GM18870 (cell line): Measurements from ENCODE around the gene MMP25.

Source experiments
- ATAC-seq: cut with Tn5 transposase; IDR thresholded peaks from one replicate; pipeline ENCODE4 v1.9.1; 2021; ENCODE audit warnings: moderate library complexity; ENCODE audit not compliant: unreplicated experiment

Gene MMP25, protein sequence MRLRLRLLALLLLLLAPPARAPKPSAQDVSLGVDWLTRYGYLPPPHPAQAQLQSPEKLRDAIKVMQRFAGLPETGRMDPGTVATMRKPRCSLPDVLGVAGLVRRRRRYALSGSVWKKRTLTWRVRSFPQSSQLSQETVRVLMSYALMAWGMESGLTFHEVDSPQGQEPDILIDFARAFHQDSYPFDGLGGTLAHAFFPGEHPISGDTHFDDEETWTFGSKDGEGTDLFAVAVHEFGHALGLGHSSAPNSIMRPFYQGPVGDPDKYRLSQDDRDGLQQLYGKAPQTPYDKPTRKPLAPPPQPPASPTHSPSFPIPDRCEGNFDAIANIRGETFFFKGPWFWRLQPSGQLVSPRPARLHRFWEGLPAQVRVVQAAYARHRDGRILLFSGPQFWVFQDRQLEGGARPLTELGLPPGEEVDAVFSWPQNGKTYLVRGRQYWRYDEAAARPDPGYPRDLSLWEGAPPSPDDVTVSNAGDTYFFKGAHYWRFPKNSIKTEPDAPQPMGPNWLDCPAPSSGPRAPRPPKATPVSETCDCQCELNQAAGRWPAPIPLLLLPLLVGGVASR

DNA sequence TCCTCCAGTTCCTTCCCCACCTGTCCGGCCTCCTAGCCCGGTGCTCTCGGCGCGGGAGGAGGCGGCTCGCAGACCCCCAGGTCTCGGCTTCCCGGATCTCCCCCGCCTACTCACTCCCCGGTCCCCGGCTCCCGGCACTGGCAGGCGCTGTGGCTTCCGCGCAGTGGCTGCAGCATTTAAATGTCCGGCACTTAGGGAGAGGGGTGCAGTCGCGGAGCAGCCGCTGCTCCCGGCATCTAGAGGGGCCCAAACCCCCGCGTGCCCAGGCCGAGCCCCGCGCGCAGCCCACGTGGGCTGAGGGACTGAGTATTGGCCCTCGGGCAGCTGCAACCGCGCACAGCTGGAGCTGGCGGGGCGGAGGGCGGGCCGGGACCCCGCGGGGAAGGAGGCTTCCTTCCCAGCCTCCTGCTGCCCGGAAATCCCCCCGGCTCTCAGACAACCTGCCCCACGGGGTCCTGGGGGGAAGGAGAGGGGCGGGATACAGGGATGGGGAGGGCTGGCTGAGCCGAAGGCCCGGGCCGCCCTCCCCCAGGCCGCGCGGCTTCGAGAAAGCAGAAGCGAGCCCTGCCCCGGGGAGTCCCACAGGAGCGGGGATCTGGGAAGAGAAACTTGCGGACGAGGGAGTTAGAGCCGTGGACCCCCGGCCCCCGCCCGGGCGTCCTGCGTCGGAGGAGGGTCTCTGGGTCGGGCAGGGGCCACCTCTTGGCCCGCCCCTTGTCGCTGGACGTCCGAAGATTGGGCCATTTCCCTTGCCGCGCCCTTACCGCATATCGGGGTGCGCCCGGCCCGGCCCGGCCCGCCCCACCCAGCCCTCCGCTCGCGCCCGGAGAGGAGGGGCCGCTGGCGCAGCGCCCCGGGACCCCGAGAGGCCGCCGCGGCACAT, at the start of gene MMP25:
Gene MMP25, plus strand, starts transcription at position 804 of the 883 bp plus-strand sequence. CDS start 357 bp downstream, outside the sequence.
- no peak for ATAC-seq

DNA sequence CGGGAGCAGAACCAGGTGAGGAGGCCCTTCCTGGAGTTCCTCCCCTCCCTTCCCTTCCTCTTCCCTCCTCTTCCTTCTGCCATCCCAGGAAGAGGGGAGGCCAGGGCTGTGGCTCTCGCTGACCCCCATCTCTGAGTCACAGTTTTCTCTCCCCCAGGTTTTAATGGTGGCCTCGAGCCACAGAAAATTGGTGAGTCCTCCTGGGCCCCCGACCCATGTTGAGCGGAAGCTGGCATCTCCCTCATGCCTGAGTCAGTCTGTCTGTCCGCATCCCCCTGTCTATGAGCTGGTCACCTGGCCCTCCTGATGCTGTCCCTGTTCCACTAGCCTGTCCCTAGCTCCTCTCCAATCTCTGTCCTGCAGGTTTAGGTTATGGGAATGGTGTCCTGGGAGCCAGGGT, 46.4 kb upstream of the MMP25 start:
- ATAC-seq, result no peak

DNA sequence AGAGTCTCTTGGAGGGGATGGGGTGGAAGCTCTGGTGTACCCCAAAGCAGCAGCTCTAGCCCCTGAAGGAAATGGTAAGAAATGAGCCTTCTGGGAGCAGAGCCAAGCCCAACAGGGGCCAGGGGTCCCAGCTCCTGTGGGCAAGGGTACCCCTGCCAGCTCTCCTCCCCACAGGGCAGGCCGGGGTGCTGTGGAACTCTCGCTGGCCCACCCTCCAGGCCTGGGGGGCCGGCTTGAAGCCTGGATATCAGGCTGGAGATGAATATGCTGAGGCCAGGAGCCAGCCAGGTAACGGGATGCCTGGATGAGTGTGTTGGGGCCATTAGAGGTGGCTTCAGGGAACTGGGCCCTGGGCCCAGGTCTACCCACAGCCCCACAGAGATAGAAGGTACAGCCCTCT, 45.8 kb upstream of the MMP25 start:
- no peak for ATAC-seq

DNA sequence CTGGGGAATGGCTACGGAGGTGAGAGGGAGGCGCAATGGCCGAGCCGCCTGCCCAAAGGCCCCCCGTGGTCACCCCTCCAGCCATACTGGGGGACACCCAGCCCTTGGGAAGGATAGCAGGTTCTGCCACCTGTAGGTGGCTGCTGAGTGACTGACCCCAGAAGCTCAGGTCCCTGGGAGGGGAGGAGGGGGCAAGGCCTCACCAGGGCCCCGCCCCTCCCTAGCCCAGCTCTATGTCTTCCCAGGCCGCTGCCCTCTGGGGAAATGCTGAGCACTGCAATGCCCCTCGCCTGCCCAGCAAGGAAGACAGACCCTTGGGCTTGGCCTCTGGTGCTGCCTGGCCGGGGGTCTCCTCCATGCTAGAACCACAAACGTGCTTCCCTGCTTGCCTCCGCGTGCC, 45.0 kb upstream of the MMP25 start:
- ATAC-seq, result no peak

DNA sequence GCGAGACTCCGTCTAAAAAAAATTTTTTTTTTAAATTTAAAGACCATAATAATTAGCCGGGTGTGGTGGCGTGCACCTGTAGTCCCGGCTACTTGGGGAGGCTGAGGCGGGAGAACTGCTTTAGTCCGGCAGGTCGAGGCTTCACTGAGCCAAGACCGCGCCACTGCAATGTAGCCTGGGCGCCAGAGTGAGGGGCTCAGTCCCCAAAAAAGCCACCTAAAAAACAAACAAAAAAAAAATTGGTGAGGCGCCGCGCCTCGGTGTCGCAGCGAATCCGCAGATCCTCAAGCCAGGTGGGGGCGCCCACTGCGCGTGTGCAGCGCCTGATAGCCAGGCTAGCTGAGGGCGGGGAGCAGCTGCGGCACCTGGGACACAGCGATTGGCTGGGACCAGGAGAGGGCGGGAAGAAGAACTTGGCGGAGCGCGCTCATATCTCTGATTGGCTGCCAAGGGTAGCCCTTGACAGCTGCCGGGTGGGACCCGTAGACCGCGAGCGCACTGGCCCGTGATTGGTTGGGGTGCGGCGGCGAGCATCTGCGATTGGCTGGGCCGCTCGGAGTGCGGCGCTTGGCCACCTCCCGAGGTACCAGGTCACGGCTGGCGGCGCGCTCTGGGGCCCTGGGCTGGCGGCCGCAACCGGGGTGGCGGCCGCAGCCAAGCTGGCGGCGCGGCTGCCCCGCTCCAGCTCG, 42.6 kb upstream of the MMP25 start:
- ATAC-seq, result peak; percentile 94

DNA sequence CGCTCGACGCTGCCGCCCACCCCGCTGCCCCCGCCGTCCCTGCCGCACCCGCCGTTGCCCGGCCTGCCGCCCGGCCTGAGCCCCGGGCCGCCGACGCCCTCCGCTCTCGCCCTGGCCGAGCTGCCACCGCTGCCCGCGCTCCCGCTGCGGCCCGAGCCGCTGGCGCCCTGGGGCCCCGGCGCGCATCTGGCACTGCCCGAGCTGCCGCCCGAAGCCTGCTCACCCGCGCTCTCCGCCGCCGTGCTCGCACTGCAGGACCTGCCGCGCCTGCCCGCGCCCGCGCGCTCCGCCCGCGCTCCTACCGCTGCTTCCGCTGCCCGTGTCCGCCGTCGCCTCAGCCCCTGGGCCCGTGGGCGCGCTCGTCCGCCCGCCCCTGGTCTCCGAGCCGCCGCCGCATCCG, 42.0 kb upstream of the MMP25 start:
- no peak for ATAC-seq

DNA sequence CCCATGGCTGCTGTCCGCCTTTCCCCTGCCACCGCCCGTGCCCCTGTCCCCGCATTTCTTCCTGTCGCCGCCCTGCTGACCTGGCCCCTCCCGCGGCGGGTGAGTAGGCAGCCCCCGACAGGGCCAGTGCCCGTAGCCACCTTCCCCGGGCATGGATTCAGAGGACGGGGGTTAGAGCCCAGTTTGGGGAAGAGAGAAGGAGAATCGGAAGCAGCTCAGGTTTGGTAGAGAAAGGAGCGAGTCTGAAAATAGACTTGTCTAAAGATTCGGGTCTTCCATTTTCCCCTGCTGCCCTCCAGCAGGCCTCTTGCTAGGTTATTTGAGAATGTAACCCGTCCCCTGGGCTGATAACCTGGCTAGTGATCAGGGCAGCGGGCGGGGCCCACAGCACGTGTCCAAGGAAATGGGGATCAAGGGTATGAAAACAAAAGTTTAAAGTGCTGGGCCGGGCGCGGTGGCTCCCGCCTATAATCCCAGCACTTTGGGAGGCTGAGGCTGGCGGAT, 41.5 kb upstream of the MMP25 start:
- no peak for ATAC-seq

DNA sequence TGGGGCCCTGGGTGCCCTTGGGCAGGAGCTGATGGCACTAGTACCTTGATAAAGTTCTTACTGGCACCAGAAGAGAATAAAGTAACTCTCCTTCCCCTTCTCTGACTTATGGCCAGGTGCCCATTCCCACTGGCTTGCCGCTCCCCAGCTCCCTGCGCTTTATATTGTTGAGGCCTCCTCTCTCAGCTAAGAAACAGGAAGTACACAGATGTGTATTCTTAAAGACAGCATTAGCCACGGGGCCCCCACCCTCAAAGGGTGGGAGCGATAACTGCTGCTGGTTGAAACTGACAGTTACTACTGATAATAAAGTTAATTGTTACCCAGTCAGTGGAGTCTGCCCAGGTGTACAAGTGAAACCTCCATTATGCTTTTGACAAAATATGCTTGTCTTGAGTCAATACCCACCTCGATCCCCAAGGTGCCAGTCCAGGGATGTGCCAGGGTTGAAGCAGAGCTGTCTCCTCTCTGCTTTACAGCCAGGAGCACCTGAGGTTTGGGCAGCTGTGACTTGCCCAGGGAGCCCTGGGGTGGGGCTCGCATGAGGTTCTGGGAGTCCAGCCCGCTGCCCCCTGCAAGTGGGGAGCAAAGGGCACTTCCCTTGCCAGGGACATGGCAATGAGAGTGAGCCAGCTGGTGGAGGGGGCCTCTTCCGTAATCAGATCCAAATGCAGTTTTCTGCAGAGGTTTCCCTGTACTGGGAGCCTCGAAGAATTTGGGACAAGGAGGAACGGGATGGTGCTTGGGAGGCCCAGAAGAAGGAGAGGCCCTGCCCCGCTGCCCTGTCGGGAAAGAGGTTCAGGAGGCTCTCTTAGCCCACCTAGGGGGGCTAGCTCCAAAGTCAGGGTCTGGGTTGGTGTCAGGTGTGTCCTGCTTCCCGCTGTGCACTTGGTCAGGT, 39.1 kb upstream of the MMP25 start:
- no peak for ATAC-seq

DNA sequence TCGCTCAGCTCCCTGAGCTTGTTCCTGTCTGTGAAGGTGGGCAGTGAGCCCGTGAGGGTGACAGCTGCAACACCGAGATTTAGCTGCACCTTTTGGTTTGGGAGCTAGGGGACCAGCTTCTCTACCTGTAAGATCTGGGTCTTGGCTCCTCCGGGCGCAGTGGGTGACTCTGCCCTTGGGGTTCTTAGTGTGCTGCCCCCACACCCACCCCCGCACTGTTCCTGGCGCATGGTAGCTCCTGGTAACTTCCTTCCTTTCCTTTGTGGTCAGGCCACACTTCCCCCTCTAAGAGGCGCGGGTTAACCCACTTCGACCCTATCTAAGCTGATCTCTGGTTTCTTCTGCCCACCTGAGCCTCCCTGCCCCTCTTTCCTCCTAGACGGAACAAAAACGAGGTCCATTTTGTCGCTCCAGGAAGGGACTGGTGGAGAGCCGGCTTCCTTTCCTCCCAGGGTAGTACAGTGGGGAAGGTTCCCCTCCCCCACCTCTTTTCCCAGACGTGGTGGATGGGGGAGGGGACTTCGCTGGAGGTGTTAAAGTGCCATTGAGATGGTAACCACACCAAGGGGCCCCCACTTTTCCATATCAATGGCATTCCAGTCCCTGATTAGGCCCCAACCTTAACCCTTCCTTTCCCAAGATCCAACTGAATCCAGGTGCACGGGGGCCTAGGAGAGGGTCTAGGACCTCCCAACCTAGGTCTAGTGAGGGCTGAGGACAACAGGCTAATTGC, 38.2 kb upstream of the MMP25 start:
- no peak for ATAC-seq

DNA sequence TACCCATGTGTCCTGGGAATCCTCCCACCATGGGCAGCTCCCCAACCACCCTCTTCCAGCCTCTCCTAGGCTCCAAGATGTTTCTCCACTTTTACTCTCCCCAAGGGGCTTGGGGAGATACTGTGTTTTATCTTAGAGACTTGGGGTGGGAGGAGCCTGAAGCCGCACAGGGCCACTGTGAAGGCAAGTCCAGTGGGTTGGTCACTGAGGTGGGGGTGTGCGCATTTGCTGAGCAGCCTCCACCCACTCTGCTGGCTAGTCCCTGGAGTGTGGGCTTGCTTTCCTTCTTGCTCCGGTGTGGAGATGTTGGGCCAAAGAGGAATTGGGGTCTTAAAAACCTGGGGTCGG, 37.7 kb upstream of the MMP25 start:
- no peak for ATAC-seq

DNA sequence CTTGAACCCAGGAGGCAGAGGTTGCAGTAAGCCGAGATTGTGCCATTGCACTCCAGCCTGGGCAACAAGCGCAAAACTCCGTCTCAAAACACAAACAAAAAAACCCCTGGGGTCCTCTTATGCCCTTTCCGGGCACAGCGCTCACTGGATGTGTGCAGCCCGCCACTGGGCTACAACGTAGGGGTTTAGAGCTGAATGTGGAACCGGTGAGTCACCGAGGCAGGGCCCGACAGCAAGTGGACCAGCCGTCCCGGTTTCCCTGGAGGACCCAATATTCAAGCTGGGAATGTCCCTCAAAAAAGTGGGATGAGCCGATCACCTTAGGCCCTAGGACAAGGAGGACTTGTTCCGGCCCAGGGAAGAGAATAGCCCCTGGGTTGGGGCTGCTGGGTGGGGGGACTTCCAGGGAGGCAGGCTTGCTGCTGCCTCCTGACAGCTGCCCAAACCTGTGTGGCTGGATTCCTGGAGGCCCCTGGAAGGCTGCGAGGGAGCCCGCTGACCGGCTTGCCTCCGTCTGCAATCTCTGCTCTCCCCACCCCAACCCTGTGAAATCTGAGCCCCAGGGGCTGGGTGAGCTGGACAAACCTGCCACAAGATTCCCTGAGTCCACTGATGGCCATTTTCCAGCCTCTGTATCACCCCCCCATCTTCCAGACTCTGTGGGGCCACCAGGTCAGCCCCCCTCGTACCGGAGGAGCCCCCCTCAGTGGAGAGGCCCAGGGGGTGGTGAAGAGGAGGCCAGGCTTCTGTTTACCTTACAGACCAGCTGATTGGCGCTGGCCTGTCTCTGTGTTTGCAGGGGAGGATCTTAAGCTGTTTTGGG, 36.6 kb upstream of the MMP25 start:
- no peak for ATAC-seq

DNA sequence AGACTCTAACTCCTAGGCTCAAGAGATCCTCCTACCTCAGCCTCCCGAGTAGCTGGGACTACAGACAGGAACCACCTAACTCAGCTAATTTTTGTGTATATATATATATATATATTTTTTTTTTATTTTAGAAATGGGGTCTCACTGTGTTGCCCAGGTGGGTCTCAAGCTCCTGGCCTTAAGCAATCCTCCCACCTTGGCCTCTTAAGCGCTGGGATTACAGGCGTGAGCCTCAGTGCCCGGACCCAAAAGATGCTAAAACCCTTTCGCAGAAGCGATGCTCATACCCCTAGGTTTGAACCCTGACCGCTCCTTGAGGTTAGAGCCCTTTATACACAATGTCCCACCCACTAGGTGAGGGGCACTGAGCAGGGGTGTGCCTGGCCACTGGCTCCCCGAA, 35.9 kb upstream of the MMP25 start:
- no peak for ATAC-seq

DNA sequence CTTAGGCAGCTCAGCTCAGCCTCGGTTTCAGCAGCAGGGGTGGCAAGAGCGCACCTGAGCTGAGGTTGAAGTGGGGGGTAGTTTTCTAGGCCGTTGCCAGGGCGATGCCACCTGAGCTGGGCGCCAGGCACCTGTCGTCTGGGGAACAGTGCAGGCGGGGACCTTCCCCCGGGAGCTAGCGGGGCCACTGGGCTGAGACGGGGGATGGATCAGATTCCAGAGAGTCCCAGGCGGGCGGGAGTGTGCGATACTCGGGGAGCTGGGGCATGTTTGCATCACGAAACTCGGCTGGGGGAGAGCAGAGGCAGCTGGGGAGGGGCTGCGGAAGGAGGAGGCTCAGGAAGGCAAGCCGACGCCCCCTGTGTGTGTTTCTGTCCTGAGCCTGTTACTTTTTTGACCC, 34.1 kb upstream of the MMP25 start:
- ATAC-seq, result no peak

DNA sequence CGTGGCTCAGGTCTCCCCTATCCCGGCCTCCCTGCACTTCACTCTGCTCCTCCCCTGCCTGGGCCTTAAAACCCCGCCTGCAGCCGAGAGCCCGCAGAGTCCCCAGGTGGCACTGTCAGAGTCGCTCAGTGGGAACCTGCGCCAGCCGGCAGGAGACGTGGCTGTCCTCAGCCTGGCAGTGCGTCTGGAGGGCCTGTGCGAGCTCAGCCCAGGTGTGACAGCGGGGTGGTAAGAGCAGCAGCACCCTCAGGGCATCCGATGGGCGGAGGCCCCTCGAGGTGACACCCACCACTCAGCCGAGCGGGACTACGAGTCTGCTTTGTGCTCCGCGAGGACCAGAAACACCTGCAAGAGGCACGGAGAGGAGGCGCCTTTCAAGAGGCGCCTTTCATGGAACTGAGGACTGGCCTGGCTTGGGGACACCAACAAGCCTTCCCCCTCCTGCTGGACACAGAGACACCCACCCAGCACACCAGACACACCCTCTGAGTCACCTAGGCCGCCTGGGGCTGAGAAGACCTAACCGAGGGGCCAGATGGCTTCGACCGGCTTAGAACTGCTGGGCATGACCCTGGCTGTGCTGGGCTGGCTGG, 33.4 kb upstream of the MMP25 start, which contains the start of gene CLDN9:
Gene CLDN9, plus strand, starts transcription at position 96 of the 593 bp plus-strand sequence. Its CDS starts 440 bp downstream, at position 536.
- no peak for ATAC-seq

DNA sequence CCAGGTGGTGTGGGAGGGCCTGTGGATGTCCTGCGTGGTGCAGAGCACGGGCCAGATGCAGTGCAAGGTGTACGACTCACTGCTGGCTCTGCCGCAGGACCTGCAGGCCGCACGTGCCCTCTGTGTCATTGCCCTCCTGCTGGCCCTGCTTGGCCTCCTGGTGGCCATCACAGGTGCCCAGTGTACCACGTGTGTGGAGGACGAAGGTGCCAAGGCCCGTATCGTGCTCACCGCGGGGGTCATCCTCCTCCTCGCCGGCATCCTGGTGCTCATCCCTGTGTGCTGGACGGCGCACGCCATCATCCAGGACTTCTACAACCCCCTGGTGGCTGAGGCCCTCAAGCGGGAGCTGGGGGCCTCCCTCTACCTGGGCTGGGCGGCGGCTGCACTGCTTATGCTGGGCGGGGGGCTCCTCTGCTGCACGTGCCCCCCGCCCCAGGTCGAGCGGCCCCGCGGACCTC, 32.8 kb upstream of the MMP25 start:
- ATAC-seq, result no peak

DNA sequence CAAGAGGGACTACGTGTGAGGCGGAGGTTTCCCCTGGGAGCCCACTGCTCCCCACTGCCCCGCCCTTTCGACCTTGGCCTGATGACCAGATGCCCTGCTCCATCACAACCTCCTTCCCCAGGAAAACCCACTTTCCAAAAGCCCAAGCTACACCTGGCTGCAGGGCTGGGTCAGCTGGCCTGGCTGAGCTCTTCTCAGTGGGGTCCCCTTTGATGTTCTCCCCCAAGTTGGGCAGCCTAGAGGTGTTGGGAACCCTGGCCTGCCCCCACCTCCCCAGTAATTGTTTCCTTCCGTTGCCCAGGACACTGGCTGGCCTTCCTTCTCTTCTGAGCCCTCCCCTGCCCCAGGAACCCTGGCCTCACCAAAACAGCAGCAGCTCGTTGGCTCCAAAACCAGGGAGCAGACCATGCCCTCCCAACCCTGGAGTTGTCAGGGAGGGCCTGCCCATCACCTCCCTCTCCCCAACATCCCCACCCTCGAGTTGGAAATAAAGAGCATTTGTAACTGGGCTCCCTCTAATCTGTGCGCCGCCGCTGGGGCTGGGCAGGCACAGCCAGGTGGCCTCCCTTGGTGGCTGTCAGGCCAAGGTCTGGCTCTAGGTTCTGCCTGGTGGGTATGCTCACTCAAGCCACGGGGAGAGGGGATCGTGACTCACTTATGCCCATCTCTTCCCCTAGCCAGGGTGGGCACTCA, 32.2 kb upstream of the MMP25 start:
- ATAC-seq, result no peak

DNA sequence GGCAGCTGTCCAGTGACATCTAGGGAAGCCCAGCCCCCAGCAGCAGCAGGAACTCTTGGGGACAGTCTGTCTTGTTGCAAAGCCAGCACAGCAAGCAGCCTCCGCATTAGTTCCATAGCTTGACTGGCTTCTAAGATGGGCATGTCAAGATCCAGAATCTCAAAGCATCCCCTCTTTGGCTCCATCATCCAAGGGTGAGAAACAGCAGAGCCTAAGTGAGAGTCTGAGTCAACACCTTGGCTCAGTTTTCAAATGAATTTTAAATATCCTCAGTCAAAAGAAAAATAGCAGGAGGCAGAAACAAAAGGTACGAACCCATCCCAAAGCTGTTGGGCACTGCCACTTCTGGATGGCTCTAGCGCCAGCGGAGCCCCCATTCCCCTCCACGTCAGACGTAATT, 31.4 kb upstream of the MMP25 start:
- ATAC-seq, result no peak
